GM12875 (cell line): Measurements from ENCODE around the gene MRFAP1.
A peak's percentile ranks its signal among the peaks of the same experiment; 100 is the strongest.

ENCODE experiments used
- H3K4me3 ChIP-seq: one replicate; pipeline ENCODE4 v1.5.1; 2011; ENCODE audit warnings: low read depth, low read length, control low read depth
- TF ChIP-seq, protein P1 (sequence below): IDR thresholded peaks from 2 replicates; pipeline ENCODE4 v1.5.1; 2011; ENCODE audit warnings: low read depth, mild to moderate bottlenecking, control low read depth, inconsistent platforms, low read length, moderate library complexity, borderline replicate concordance; ENCODE audit not compliant: insufficient read depth

Gene MRFAP1

GRCh38 chr4:6680372-6681034 is 40.0 kb downstream of the MRFAP1 start:
- H3K4me3 ChIP-seq, result no peak overlapping the region
- TF ChIP-seq, protein P1, sequence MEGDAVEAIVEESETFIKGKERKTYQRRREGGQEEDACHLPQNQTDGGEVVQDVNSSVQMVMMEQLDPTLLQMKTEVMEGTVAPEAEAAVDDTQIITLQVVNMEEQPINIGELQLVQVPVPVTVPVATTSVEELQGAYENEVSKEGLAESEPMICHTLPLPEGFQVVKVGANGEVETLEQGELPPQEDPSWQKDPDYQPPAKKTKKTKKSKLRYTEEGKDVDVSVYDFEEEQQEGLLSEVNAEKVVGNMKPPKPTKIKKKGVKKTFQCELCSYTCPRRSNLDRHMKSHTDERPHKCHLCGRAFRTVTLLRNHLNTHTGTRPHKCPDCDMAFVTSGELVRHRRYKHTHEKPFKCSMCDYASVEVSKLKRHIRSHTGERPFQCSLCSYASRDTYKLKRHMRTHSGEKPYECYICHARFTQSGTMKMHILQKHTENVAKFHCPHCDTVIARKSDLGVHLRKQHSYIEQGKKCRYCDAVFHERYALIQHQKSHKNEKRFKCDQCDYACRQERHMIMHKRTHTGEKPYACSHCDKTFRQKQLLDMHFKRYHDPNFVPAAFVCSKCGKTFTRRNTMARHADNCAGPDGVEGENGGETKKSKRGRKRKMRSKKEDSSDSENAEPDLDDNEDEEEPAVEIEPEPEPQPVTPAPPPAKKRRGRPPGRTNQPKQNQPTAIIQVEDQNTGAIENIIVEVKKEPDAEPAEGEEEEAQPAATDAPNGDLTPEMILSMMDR, result peak; percentile 55

- H3K4me3 ChIP-seq, result no peak overlapping the region
Observed at GRCh38 chr4:6681191-6681590, 40.7 kb downstream of the MRFAP1 start.

DNA sequence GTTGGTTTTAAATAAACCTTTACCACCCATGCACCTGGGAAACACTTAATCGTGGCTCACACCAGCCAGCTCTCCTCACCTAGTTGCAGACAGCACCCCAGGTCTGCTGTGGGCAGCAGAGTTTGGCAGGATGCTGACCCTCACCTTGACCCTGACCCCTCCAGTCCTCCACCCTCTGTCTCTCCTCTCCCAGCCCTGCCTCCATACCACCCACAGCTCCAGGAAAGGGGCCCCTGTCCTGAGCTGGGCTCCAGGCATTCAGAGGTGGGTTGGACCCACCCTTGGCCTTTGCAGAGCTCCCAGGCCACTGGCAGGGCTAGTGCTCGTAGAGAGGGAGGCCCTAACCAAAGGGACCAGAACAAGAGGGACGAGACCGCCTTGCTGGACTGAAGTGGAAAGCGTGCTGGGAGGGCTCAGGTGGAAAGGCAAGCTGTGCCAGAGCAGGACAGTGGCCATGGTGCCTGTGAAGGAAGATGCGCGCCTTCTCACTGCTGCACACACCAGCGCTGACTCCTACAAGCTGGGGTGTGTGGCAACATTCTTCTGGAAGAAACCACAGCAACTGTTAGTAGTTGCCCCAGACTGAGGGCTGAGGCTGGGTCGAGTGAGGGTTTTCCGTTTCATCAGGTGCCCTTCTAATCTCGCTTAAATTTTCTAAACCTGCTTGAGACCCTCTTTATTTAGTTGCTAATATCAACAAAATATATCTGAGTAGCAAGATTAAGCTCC is 42.5 kb downstream of the MRFAP1 start:
- TF ChIP-seq, protein P1, result no peak

More at GRCh38 chr4:6681191-6681590, 40.7 kb downstream of the MRFAP1 start:
- TF ChIP-seq, protein P1, result peak; percentile 48; the same call in 1 of the 2 replicates

GRCh38 chr4:6684656-6685055 is 44.2 kb downstream of the MRFAP1 start:
- TF ChIP-seq, protein P1, result no peak
- H3K4me3 ChIP-seq, result no peak overlapping the region

More for the DNA sequence above, 42.5 kb downstream of the MRFAP1 start:
- no peak overlapping the region for H3K4me3 ChIP-seq

DNA sequence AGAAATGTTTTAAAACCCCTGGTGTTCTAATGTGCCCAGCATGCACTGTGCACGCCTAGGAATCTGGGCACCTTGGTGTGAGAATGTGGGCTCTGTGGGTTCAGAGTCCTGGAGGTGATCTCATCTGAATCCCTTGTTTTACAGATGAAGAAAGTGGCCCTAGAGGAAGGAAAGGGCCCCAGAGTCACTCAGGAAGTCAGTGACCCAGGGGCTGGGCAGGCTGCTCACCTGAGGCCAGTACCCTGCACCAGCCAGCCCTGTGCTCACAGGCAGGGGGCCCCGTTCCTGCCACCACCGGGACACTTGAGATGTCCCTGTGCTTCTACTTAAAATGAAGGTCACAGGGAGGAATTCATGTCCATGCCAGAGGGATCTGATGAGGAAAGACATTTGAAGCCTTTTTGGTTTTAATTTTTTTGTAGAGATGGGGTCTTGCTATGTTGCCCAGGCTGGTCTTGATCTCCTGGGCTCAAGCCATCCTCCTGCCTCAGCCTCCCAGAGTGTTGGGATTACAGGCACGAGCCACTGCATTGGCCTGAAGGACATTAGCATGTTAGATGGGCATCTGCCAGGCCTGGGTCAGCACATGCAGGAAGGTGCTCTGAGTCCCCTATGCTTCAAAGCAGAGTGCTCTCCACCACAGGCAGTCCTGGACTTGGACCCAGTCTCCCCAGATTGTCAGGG is 45.8 kb downstream of the MRFAP1 start:
- TF ChIP-seq, protein P1, result no peak
- no peak overlapping the region for H3K4me3 ChIP-seq

- TF ChIP-seq, protein P1, result no peak
Observed at GRCh38 chr4:6687947-6688878, 47.7 kb downstream of the MRFAP1 start.

More at GRCh38 chr4:6687947-6688878, 47.7 kb downstream of the MRFAP1 start:
- no peak overlapping the region for H3K4me3 ChIP-seq
